Daoy (cell line): ENCODE results near the gene BRAF. TPM values are rescaled to one million over a fixed set of nuclear protein-coding genes. Genes with fewer than 3 reads are reported as not detected.
"Not testable (repeated sequence)": the region's sequence is repeated elsewhere in the genome, so short reads cannot be mapped to it uniquely, and the experiment has no call there.

Experiments used
- DNase-seq: peaks from one replicate; pipeline ENCODE4 v3.0.0-alpha.2; 2015; ENCODE audit warnings: low read depth
- total RNA-seq: library from RNA; depleted of rRNA; stranded (reverse); fragments of >200 nt; shearing (Covaris generic); gene quantifications from 2 replicates; pipeline ENCODE4 v1.2.3, GENCODE V29; 2014

BRAF gene
- total RNA-seq, 1 experiment from 2014 or later = 5.1 TPM

GRCh38 chr7:140877249-140877524 is 47.5 kb downstream of the BRAF start:
- no peak for DNase-seq

DNA sequence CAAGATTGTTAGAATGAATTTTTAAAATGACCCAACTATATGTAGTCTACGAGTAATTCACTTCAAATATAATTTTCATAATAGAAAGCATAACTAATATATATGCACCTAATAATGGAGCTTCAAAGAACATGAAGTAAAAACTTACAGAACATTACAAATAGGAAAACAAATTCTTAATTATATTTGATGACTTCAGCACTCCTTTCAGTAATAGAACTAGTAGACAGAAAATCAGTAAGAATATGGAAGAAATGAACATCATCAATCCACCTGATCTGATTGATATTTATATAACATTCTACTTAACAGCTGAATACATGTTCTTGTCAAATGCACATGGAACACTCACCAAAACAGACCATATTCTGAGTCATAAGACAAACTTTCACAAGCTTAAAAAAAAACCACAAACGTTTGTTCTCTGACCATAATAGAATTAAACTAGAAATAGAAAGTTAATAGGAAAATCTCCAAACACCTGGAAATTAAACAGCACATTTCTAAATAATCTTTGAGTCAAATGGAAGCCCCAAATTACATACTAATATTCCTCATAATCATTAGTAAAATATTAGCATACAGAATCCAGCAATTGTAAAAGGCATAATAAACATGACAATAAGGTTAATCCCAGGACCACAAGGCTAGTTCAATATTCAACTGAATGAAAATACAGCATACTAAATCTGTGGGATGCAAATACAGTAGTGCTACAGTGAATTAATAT is 48.0 kb downstream of the BRAF start:
- peak; percentile 41 for DNase-seq

DNA sequence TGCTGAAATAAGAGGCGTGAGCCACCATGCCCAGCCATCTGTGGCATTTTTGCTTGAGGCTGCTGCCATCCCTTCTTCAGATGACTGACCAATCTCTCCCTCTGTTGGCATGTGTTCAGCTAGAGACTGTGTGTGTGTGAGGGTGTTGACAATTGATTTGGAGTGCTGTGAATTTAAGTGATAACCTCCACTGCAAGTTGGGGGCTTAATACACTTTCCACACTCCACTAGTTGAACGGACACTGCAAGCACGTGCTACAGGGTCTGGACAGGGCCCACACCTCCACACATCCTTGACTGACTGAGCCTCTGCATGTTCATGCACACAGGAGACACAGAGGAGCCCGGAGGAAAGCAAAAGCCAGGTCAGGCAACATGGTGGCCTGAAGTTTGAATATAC is 51.3 kb downstream of the BRAF start:
- DNase-seq = no peak

DNA sequence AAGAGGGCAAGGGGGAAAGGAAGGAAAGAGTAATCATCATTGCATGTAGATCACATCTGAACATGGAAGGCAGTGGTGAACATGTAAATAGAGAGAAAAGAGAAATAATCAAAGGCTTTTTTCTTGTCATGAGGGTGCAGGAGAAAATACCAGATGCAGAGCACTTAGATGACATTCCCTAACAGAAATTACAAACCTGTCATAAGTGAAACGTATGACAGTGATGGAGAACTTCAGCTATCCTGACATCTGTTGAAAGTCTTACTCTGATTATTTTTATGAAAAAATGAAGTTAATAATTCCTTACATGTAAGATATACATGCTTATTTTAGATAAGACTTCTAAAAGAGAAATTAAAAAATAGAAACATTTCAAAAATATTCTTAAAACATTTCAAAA is 54.7 kb downstream of the BRAF start:
- DNase-seq = no peak

DNA sequence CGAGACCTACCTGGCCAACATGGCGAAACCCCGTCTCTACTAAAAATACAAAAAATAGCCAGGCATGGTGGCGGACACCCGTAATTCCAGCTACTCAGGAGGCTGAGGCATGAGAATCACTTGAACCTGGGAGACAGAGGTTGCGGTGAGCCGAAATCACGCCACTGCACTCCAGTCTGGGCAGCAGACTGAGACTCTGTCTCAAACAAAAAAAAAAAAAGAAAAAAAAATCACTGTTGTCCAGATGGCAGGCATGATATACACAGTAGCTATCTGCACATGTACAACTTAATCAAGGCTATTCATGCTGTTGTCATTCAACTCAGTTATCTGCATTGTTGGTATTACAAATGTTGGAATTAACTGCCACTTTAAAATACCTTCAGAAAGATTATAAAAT is 55.3 kb downstream of the BRAF start:
- DNase-seq = no peak

- no peak for DNase-seq
Measured at GRCh38 chr7:140867467-140868462, 57.0 kb downstream of the BRAF start.

DNA sequence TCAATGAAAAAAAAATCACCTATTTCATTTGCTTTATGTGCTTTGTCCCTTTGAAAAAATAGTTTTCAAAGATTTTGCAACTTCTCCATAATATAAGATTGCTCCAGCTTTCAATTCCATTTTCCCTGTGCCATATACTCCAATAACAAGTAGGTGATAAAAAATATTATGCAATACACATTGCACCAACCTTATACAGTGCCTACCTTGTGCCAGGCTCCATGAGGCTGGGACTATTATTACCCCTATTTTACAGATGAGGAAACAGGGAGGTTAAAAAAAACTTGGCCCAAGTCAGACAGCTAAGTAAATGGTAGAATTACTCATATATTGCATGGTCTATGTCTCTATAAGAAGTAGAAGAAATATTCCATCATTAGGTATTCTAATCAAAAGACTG is 57.8 kb downstream of the BRAF start:
- no peak for DNase-seq

DNA sequence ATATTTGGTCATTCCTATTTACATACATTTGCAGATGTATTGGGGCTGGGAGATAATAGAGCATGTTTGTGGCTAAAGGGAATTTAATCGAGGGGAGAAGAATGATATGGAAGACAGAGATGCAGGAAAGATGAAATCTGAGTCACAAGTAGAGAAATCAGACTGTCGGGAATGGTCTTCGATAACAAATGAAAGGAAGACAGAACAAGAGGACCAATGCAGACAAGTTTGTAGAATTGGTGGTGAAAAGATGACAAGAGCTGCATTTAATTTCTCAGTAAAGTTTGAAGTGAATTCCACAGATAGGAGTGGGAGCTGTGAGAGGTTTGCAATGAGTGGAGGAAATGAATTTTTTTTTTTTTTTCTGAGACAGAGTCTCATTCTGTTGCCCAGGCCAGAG is 60.0 kb downstream of the BRAF start:
- DNase-seq = no peak

GRCh38 chr7:140863867-140864266 is 60.9 kb downstream of the BRAF start:
- no peak for DNase-seq

GRCh38 chr7:140863184-140863583 is 61.5 kb downstream of the BRAF start:
- no peak for DNase-seq

- no peak for DNase-seq
Measured at GRCh38 chr7:140857048-140857447, 67.7 kb downstream of the BRAF start.

GRCh38 chr7:140841166-140841715 is 83.5 kb downstream of the BRAF start:
- no peak for DNase-seq

GRCh38 chr7:140831724-140832123 is 93.0 kb downstream of the BRAF start:
- DNase-seq = no peak

DNA sequence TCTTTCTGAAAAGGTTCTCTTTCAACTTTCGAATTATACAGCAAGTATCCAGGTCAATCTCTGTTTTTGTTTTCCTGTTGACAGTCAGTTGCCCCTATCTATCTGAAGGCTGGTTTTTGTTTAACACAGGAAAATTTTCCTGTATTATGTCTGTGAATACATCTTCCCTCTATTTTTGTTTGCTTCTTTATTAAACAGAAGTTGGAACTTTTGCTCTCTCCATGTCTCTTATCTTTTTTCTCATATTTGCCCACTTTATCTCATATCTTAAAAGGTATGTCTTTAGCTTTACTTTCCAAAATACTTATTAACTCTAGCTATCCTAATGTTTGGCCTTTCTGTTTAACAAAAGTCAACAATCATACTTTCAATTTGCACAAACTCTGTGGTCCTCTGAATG is 95.0 kb downstream of the BRAF start:
- no peak for DNase-seq

DNA sequence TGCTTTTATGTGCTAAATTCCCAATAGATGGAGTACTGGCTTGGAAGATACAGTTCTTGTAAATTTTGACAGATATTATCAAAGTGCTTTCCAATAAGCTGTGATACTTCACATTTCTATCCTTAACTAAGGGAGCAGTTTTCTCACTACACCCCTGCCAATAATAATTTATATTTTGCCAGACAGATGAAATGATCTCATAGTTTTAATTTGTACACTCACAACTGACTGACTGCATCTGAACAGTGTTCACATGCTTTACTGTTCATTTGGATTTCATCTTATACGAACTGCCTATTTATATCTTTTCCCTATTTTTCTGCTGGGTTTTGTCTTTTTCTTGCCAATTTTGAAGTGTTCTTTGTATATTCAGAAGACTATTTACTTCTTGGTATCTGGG is 96.0 kb downstream of the BRAF start:
- no peak for DNase-seq

DNA sequence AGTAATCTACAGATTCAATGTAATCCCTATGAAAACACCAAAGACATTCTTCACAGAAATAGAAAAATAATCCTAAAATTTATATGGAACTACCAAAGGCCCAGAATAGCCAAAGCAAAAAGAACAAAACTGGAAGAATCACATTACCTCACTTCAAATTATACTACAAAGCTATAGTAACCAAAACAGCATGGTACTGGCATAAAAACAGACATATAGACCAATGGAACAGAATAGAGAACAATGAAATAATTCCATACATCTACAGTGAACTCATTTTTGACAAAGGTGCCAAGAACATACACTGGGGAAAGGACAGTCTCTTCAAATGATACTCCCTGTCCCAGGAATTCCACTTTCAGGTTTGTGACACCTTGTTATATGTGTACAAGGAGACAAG is 107.3 kb downstream of the BRAF start:
- DNase-seq = not testable (repeated sequence)

DNA sequence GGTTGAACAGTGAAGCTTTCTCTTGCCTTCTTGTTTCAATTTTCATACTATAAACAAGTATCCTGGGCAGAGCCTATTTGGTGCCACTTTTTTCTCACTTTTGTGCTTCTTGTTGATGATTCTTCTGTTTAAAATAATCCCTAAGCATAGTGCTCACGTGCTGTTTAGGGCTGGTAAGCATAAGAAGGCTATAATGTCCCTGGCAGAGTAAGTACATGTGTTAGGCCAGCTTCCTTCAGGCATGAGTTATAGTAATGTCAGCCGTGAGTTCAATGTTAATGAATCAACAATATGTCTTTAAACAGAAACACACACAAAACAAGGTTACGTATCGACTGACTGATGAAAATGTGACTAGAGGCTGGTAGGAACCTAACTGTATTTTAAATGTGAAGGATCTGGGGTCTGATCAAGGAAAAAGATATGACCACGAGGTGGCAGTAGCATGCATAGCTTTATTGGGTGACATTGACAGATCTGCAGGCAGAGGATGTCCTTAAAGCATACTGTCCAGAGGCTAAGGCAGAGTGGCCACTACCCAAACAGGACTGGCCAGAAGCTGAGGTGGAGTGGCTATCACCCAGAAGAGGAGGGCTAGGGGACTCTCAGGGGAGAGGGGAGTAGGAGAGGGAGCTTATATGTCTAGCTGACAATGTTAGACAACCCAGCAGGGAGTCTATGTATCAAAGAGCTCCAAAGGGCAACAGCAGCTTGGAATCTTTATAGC is 113.7 kb downstream of the BRAF start:
- peak; percentile 49 for DNase-seq

DNA sequence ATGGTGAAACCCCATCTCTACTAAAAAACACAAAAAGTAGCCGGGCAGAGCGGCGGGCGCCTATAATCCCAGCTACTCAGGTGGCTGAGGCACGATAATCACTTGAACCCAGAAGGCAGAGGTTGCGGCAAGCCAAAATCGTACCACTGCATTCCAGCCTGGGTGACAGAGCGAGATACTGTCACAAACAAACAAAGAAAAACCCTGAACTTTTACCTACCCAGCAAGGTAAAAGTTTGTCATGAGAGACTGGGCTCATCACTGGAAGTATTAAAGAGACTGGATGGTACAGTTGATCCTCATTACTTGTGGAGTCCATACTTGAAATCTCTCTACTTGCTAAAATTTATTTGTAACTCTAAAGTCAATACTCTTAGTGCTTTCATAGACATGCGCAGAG is 114.3 kb downstream of the BRAF start:
- DNase-seq = no peak

DNA sequence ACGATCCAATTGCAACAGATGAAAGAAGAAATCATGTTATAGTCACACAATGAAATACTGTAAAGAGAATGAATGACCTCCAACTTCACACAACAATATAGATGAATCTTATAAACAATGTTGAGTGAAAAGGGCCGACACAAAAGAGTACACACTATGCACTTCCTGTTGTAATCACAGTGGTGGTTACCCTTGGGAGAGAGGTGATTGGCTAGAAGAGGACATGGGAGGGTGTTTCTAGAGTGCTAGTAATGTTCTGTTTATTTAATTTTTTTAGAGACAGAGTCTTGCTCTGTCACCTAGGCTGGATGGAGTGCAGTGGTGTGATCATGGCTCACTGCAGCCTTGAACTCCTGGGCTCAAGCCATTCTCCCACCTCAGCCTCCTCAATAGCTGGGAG is 145.8 kb downstream of the BRAF start:
- no peak for DNase-seq

DNA sequence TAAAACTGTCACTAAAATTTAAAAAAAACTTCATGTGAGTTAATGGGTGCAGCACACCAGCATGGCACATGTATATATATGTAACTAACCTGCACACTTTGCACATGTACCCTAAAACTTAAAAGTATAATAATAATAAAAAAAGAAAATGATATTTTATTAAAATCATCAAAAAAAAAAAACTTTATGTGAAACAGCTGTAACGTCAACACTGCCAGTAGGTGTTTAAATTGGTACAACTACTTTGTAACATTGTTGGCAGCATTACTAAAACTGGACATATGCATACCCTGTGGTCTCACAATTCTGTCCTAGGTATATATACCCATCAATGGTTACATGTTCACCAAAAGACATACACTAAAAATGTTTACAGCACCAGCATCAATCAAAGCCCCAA is 146.2 kb downstream of the BRAF start:
- no peak for DNase-seq

GRCh38 chr7:140774371-140774770 is 150.4 kb downstream of the BRAF start:
- DNase-seq = no peak

DNA sequence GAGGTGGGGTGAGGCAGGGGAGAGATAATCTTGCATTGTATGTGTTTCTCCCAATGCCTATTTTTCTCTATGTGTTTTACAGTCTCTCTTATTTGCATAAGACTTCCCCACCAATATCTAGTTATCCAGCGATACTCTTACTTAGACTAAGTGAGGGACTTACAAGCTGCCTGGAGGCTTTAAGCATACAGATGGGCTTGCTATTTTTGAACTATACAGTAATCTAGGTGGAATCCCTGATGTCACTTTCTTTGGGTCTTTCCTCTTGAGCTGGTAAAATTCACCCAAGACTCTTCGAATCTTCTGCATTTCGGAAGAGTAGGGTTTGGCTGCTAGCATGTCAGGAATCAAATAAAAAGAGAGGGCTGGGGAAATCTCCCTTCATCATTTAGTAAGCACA is 151.6 kb downstream of the BRAF start:
- no peak for DNase-seq
